PC-3 (cell line): Measurements from ENCODE around the gene THUMPD2.

Experiments
- EZH2 ChIP-seq: fragments of 300-600 bp; sonication (generic); IDR thresholded peaks from one replicate; pipeline ENCODE4 v1.6.1; 2017; ENCODE audit warnings: antibody characterized with exemption, mild to moderate bottlenecking, low read length; ENCODE audit not compliant: unreplicated experiment
- EZH2phosphoT487 ChIP-seq: fragments of 300-600 bp; sonication (generic); IDR thresholded peaks from 2 replicates; pipeline ENCODE4 v1.6.1; 2018; ENCODE audit warnings: mild to moderate bottlenecking, antibody characterized with exemption, low read length, borderline replicate concordance
- TF ChIP-seq, protein P1 (sequence below): fragments of 300-600 bp; sonication (generic); conservative IDR thresholded peaks from 2 replicates; pipeline ENCODE4 v1.5.1; 2017; ENCODE audit warnings: antibody characterized with exemption, low read depth, mild to moderate bottlenecking, low read length

- TF ChIP-seq EZH2 (no peak), EZH2phosphoT487 (no peak)
- TF ChIP-seq, protein P1, sequence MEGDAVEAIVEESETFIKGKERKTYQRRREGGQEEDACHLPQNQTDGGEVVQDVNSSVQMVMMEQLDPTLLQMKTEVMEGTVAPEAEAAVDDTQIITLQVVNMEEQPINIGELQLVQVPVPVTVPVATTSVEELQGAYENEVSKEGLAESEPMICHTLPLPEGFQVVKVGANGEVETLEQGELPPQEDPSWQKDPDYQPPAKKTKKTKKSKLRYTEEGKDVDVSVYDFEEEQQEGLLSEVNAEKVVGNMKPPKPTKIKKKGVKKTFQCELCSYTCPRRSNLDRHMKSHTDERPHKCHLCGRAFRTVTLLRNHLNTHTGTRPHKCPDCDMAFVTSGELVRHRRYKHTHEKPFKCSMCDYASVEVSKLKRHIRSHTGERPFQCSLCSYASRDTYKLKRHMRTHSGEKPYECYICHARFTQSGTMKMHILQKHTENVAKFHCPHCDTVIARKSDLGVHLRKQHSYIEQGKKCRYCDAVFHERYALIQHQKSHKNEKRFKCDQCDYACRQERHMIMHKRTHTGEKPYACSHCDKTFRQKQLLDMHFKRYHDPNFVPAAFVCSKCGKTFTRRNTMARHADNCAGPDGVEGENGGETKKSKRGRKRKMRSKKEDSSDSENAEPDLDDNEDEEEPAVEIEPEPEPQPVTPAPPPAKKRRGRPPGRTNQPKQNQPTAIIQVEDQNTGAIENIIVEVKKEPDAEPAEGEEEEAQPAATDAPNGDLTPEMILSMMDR = no peak
These were observed 7.9 kb upstream of the THUMPD2 start for GRCh38 chr2:39786761-39787522.
